ENCODE measurements around the gene GBP5. TPM values are rescaled to one million over a fixed set of nuclear protein-coding genes. Genes with fewer than 3 reads are reported as not detected.
A peak's percentile ranks its signal among the peaks of the same experiment; 100 is the strongest.
"Not testable (repeated sequence)": the region's sequence is repeated elsewhere in the genome, so short reads cannot be mapped to it uniquely, and the experiment has no call there.

The GBP5 gene
- total RNA-seq, 1 donor from 2014 or later = 6.4 TPM

GRCh38 chr1:89286549-89287180, 14.0 kb upstream of the GBP5 start:
- no peak for DNase-seq (ENCODE audit: low spot score)
- intact Hi-C loops (cut with DNase I) = no loop called here

GRCh38 chr1:89285745-89286380, 13.2 kb upstream of the GBP5 start:
- intact Hi-C loops (cut with DNase I) = no loop called here
- ATAC-seq = no peak

More at GRCh38 chr1:89286549-89287180, 14.0 kb upstream of the GBP5 start:
- peak; percentile 67 for ATAC-seq

GRCh38 chr1:89284078-89284763, 11.6 kb upstream of the GBP5 start:
- DNase-seq (ENCODE audit: low spot score); ATAC-seq; intact Hi-C loops (cut with DNase I): not testable (repeated sequence)

More at GRCh38 chr1:89285745-89286380, 13.2 kb upstream of the GBP5 start:
- no peak for DNase-seq (ENCODE audit: low spot score)

GRCh38 chr1:89280766-89281165, 8.1 kb upstream of the GBP5 start:
- intact Hi-C loops (cut with DNase I) = no loop called here
- ATAC-seq = no peak
- no peak for DNase-seq (ENCODE audit: low spot score)

- no peak for DNase-seq (ENCODE audit: low spot score)
- intact Hi-C loops (cut with DNase I) = no loop called here
- ATAC-seq = no peak
These were observed 6.4 kb upstream of the GBP5 start for GRCh38 chr1:89279011-89279466.

GRCh38 chr1:89277725-89278124, 5.1 kb upstream of the GBP5 start:
- DNase-seq (ENCODE audit: low spot score) (no peak), ATAC-seq (no peak)
- intact Hi-C loops (cut with DNase I) = no loop called here

- intact Hi-C loops (cut with DNase I) = no loop called here
- ATAC-seq = no peak
- DNase-seq (ENCODE audit: low spot score) = no peak
These were observed 4.0 kb upstream of the GBP5 start for GRCh38 chr1:89276690-89277089.

GRCh38 chr1:89274411-89274857, 1.8 kb upstream of the GBP5 start:
- ATAC-seq = peak; percentile 82
- intact Hi-C loops (cut with DNase I) = loop anchor here (5.0 kb wide), 1 partner anchor 1748 kb away; the partner anchor contains the start of gene ZNF644
- no peak for DNase-seq (ENCODE audit: low spot score)

GRCh38 chr1:89273324-89273778, 691 bp upstream of the GBP5 start:
- DNase-seq (ENCODE audit: low spot score) = no peak
- intact Hi-C loops (cut with DNase I) = loop anchor here (5.0 kb wide), 1 partner anchor 1749 kb away; the partner anchor contains the start of gene ZNF644
- ATAC-seq = peak; percentile 30

GRCh38 chr1:89271341-89272015, 1.2 kb downstream of the GBP5 start:
- DNase-seq (ENCODE audit: low spot score) (no peak), ATAC-seq (no peak)
- intact Hi-C loops (cut with DNase I) = loop anchor here (5.0 kb wide), 1 partner anchor 1751 kb away; the partner anchor contains the start of gene ZNF644

GRCh38 chr1:89270423-89270822, 2.2 kb downstream of the GBP5 start:
- ATAC-seq (no peak), DNase-seq (ENCODE audit: low spot score) (no peak)
- intact Hi-C loops (cut with DNase I) = loop anchor here (5.0 kb wide), 1 partner anchor 1752 kb away; the partner anchor contains the start of gene ZNF644

GRCh38 chr1:89269277-89269676, 3.4 kb downstream of the GBP5 start:
- intact Hi-C loops (cut with DNase I) = no loop called here
- no peak for DNase-seq (ENCODE audit: low spot score)
- no peak for ATAC-seq

- DNase-seq (ENCODE audit: low spot score) = no peak
- intact Hi-C loops (cut with DNase I) = no loop called here
- no peak for ATAC-seq
These were observed 10.0 kb downstream of the GBP5 start for GRCh38 chr1:89262643-89263042.

GRCh38 chr1:89261926-89262515, 10.6 kb downstream of the GBP5 start:
- ATAC-seq = no peak
- intact Hi-C loops (cut with DNase I) = no loop called here
- DNase-seq (ENCODE audit: low spot score) = peak; percentile 65

- intact Hi-C loops (cut with DNase I) = no loop called here
- no peak for DNase-seq (ENCODE audit: low spot score)
- peak; percentile 72 for ATAC-seq
These were observed 11.9 kb downstream of the GBP5 start for GRCh38 chr1:89260566-89261255.

- DNase-seq (ENCODE audit: low spot score) (no peak), ATAC-seq (no peak)
- intact Hi-C loops (cut with DNase I) = no loop called here
These were observed 12.6 kb downstream of the GBP5 start for GRCh38 chr1:89260042-89260441.

- intact Hi-C loops (cut with DNase I) = no loop called here
- ATAC-seq = peak; percentile 27
These were observed 13.2 kb downstream of the GBP5 start for GRCh38 chr1:89259283-89259971.

GRCh38 chr1:89257041-89257440, 15.6 kb downstream of the GBP5 start:
- ATAC-seq (no peak), DNase-seq (ENCODE audit: low spot score) (no peak)
- intact Hi-C loops (cut with DNase I) = no loop called here

More at GRCh38 chr1:89259283-89259971, 13.2 kb downstream of the GBP5 start:
- no peak for DNase-seq (ENCODE audit: low spot score)
